GM06990 (cell line): ENCODE data around the gene SF3B5.

Source experiments
- DNase-seq: peaks from one replicate; pipeline ENCODE4 v3.0.0-alpha.2; 2011; ENCODE audit not compliant: insufficient read length; ENCODE audit errors: extremely low read depth
- H3K27me3 ChIP-seq: replicated peaks from 2 replicates; pipeline ENCODE4 v1.6.0; 2011; ENCODE audit warnings: low read length; ENCODE audit not compliant: control insufficient read depth, insufficient read depth
- H3K36me3 ChIP-seq: 2 replicates; pipeline ENCODE4 v1.5.1; 2011; ENCODE audit warnings: low read length; ENCODE audit not compliant: control insufficient read depth, insufficient read depth
- H3K4me3 ChIP-seq: replicated peaks from 2 replicates; pipeline ENCODE4 v1.5.1; 2011; ENCODE audit warnings: low read depth, mild to moderate bottlenecking, control low read depth, low read length
- TF ChIP-seq, protein P1 (sequence below): IDR thresholded peaks from 2 replicates; pipeline ENCODE4 v1.5.1; 2011; ENCODE audit warnings: low read length, control low read depth, mild to moderate bottlenecking, inconsistent platforms; ENCODE audit not compliant: insufficient read depth, poor library complexity, severe bottlenecking

SF3B5 gene

DNA sequence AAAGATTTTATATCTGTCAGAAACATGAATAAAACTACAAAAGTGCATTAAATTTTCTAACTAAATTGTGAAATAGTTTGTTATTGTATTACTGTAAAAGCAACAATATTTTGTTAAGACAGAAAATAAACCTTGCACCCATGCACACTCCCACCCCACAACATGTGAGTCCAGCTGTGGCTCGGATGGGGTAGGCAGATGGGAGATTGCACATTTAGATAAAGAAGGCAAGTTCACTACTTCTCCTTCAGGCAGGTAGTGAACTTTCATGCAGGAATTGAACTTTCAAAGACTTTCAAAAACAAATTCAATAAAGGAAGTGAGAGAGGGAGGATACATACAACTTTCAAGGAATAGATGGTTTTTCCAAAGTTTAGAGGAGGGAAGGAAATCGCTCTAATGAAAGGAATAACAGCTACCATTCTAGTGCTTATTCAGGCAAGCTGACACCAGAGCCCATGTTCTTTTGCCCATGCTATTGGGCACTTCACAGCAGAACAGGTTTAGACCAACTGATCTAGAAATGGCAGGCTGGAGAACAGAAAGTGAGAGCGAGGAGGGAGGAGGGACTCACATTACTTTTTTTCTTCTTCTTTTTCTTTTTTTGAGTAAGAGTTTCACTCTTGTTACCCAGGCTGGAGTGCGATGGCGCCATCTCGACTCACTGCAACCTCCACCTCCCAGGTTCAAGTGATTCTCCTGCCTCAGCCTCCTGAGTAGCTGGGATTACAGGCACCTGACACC is 28.5 kb downstream of the SF3B5 start:
- DNase-seq: peak; percentile 59
- TF ChIP-seq, protein P1, sequence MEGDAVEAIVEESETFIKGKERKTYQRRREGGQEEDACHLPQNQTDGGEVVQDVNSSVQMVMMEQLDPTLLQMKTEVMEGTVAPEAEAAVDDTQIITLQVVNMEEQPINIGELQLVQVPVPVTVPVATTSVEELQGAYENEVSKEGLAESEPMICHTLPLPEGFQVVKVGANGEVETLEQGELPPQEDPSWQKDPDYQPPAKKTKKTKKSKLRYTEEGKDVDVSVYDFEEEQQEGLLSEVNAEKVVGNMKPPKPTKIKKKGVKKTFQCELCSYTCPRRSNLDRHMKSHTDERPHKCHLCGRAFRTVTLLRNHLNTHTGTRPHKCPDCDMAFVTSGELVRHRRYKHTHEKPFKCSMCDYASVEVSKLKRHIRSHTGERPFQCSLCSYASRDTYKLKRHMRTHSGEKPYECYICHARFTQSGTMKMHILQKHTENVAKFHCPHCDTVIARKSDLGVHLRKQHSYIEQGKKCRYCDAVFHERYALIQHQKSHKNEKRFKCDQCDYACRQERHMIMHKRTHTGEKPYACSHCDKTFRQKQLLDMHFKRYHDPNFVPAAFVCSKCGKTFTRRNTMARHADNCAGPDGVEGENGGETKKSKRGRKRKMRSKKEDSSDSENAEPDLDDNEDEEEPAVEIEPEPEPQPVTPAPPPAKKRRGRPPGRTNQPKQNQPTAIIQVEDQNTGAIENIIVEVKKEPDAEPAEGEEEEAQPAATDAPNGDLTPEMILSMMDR: no peak
- Histone ChIP-seq H3K36me3 (no peaks in the 10 kb centered on the region), H3K4me3 (peak overlapping the region; percentile 42), H3K27me3 (no peaks in the 10 kb centered on the region)

DNA sequence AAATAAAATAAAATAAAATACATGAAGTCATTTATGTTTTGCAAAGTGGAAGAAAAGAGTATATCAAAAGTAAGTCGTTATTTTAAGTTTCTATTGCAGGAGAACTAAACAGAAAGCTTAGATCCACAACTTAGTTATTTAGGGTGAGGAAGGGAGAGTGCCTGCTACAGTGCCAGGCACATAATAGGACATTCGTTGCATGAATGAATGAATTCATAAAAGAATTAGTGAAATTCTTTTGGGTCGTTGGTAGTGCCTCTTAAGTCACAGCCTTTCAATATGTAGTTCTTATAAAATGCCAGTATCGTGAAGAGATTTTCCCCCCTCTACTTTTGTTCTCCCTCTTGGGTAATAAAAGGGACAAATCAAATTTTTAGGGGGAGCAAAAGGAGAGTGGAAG is 29.1 kb downstream of the SF3B5 start:
- no peaks in the 10 kb centered on the region for H3K27me3 ChIP-seq
- H3K36me3 ChIP-seq: no peaks in the 10 kb centered on the region
- TF ChIP-seq, protein P1: no peak
- H3K4me3 ChIP-seq: peak overlapping the region; percentile 42
- no peak for DNase-seq

DNA sequence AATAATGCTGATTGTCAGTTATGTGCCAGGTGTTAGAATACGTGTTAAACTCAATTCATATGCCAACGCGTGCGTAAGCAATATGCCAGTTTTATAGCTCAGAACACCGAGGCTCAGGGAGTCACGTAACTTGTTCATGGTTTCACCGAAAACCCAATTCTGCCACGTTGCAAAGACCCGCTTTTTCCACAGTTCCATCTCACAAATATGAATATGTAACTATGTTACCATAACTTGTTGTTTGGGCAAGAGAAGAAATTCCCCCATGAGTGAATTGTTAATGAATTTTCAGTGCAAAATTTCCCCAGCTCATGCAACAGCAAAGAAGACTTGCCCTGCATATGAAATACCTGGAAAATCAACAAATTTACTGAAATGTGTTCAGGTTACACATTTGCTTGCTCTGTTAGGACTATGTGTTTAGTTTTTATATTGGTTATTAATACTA is 30.1 kb downstream of the SF3B5 start:
- no peaks in the 10 kb centered on the region for H3K27me3 ChIP-seq
- H3K36me3 ChIP-seq: no peaks in the 10 kb centered on the region
- DNase-seq: no peak
- TF ChIP-seq, protein P1: no peak
- peak overlapping the region; percentile 83 for H3K4me3 ChIP-seq

DNA sequence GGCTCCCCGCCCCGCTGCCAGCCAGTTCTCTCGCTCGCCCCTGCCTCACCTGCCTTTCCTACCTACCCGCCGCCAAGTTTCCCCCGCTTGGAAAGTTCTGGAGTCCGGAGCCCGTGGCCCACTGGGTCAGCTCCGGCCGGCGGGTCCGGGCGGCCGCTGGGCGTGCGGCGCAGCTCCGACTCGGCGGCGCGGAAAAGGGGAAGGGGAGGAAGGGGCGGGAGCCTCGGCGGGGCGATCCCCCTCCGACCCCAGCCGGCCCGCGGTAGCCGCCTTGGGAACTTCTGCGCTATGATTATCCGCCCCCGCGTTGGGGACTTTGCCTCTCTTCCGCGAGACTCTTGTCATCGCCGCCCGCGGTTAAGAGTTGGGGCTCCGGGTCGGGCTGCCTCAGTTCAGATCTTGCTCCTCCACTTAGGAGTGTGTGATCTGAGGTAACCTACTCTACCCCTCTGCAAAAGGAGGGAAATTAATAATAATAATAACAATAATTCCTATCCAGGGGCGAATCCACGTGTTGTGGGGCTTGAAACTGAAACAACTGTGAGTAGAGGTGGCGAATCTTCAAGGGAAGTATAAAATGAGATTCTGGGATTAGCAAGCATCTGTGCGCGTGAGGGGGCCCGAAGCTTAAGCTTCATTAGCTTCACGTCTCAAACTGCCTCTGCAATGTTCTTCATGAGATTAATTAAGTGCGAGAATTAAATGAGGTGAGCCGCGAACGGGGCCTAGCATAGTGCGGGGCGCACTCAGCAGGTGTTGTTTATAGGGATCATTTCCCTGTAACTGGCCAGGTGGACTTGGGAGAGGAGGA is 30.8 kb downstream of the SF3B5 start:
- Histone ChIP-seq H3K36me3 (no peaks in the 10 kb centered on the region), H3K4me3 (peak overlapping the region; percentile 83), H3K27me3 (no peaks in the 10 kb centered on the region)
- DNase-seq: peak; percentile 71
- TF ChIP-seq, protein P1: no peak

DNA sequence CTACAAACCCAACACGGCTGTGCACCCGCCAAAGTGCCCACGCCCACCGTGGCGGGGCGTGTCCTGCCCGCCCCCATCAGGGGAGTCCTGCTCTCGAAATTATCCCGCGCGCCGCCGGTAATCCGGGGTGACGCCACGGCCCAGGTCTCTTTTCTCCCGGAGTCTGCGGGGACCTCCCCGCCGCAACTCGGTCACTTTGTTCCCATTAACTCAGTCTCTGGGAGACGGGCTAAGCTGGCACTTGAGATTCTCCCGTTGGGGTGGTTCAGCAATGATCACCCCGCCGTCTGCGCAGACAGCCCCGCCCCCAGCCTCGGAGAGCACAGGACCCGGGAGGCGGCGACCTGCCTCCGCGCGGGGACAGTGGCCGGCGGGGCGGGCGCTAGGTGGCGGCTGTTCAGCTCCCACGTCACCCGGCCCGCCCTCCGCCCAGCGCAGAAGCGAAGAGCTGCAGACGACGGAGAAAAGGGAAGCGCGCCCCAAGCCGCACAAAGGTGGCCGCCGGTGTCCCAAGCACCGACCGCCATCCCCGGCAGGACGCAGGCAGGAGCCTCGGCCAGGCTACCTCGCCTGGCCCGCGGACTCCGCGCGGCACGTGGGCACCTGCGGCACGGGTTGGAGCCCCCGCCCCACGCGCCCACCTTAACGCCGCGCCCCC is 31.5 kb downstream of the SF3B5 start:
- TF ChIP-seq, protein P1: peak; percentile 11
- H3K27me3 ChIP-seq: no peaks in the 10 kb centered on the region
- H3K4me3 ChIP-seq: peak overlapping the region; percentile 83
- H3K36me3 ChIP-seq: no peaks in the 10 kb centered on the region
- peak; percentile 95 for DNase-seq
